Measurements from ENCODE around the gene COPS6.
A peak's percentile ranks its signal among the peaks of the same experiment; 100 is the strongest.

The COPS6 gene

DNA sequence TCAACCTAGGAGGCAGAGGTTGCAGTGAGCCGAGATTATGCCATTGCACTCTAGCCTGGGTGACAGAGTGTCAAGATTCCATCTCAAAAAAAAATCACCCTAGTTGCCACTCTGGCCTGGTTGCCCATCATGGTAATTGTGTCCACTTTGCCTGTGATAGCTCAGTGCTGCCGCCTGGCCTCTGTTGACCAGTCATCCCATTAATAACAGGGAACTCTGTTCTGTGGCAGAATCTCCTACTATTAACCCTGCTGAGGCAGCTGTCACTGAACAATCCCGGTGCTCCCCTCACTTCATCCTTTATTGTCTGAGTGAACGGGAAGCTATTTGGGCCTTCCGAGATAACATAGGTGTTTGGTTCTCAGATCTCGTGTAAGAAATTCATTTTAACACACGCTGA, 21.8 kb upstream of the COPS6 start:
- no peaks in the 10 kb centered on the region for H3K27me3 Mint-ChIP-seq
- H3K27ac Mint-ChIP-seq, result no peak overlapping the region
- no peak for ATAC-seq (replicated peaks)
- peaks cover 9 to 13% of the 10 kb centered on the region in 2 donors for H3K9me3 Mint-ChIP-seq
- no peak for DNase-seq
- no peak overlapping the region for H3K4me3 Mint-ChIP-seq
- H3K4me1 Mint-ChIP-seq, result no peaks in the 10 kb centered on the region
- peaks cover 56 to 62% of the 10 kb centered on the region in 2 donors for H3K36me3 Mint-ChIP-seq

DNA sequence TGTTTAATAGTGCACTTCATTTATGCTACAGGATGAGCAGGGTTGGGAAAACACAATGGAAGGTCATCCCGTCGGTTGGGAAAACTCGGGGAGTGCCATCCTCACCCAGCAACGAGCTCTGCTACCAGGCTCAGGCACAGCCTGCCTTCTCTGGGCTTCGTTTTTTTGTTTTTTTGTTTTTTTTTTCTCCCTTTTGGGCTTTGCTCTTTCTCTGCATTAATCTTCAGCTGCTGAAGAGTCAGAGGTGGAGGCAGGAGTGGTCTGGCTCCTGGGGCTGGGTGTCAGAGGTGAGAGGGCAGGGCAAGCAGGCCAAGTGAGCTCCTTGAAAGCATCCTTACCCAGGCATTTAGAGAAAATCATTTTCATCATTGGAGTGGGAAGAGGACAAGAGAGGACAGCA, 18.8 kb upstream of the COPS6 start:
- Mint-ChIP-seq H3K4me3 (no peak overlapping the region), H3K27ac (peak overlapping the region; percentile 9), H3K9me3 (peaks cover 19% of the 10 kb centered on the region in 2 donors), H3K4me1 (no peaks in the 10 kb centered on the region), H3K27me3 (no peaks in the 10 kb centered on the region), H3K36me3 (peaks cover 66 to 73% of the 10 kb centered on the region in 2 donors)
- DNase-seq (no peak), ATAC-seq (replicated peaks) (no peak)

DNA sequence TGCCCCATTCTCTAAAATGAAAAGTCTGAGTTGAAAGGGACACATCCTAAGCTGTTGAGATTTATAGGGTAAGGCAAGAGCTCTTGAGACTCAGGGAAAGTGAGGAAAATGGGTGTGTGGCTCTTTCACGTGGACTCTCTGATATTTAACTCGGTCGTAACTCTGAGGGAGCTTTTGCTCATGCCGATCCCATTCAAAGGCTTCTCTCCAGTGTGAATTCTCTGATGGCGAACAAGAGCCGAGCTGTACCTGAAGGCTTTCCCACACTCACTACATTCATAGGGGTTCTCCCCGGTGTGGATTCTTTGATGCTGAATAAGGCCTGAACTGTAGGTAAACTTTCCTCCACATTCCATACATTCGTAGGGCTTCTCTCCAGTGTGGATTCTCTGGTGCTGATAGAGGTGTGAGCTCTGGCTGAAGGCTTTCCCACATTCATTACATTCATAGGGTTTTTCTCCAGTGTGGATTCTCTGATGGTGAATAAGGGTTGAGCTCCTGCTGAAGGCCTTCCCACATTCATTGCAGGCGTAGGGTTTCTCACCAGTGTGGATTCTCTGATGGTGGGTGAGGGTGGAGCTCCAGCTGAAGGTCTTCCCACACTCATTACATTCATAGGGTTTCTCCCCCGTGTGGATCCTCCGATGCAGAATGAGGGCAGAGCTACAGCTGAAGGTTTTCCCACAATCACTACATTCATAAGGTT, 17.6 kb upstream of the COPS6 start:
- DNase-seq (no peak), ATAC-seq (replicated peaks) (no peak)
- Mint-ChIP-seq H3K27ac (peak overlapping the region; percentile 9), H3K36me3 (peaks cover 72 to 78% of the 10 kb centered on the region in 2 donors), H3K27me3 (no peaks in the 10 kb centered on the region), H3K9me3 (peaks cover 19% of the 10 kb centered on the region in 2 donors), H3K4me1 (peaks cover 0 to 3% of the 10 kb centered on the region in 2 donors), H3K4me3 (no peak overlapping the region)

DNA sequence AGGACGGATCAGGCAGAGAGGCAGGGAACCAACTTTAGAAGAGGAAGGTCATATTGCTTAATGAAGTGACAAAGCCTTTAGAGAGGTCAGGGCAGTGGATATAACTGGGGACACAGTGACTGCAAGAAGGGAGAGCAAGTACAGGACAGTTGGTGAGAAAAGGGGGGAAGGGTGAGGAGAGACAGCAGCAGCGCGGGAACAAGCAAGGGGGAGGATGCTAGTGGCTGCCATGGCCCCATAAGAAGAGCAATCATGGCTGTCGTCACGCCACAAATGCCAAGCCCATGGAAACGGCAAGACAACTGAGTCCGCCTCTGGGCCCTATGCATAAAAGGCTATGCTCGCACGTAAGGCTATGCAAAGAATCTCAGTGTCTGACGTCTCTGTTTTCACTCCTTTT, 16.3 kb upstream of the COPS6 start:
- DNase-seq (no peak), ATAC-seq (replicated peaks) (no peak)
- H3K27ac Mint-ChIP-seq, result no peak overlapping the region
- H3K27me3 Mint-ChIP-seq, result no peaks in the 10 kb centered on the region
- peaks cover 0 to 4% of the 10 kb centered on the region in 2 donors for H3K4me1 Mint-ChIP-seq
- no peak overlapping the region for H3K4me3 Mint-ChIP-seq
- H3K9me3 Mint-ChIP-seq, result peaks cover 19% of the 10 kb centered on the region in 2 donors
- peaks cover 79% of the 10 kb centered on the region in 2 donors for H3K36me3 Mint-ChIP-seq

DNA sequence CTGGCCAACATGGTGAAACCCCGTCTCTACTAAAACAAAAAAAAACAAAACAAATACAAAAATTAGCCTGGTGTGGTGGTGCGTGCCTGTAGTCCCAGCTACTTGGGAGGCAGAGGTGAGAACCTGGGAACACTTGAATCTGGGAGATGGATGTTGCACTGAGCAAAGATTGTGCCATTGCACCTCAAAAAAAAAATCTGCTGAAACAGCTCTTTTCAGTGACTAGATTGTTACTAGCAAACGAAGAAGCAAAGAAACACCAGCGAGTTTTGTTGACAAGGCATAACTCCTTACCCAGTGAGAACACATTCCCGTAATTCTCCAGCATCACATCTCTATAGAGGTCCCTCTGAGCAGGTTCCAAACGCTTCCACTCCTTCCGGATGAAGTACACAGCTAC, 13.9 kb upstream of the COPS6 start:
- peaks cover 73 to 79% of the 10 kb centered on the region in 2 donors for H3K36me3 Mint-ChIP-seq

DNA sequence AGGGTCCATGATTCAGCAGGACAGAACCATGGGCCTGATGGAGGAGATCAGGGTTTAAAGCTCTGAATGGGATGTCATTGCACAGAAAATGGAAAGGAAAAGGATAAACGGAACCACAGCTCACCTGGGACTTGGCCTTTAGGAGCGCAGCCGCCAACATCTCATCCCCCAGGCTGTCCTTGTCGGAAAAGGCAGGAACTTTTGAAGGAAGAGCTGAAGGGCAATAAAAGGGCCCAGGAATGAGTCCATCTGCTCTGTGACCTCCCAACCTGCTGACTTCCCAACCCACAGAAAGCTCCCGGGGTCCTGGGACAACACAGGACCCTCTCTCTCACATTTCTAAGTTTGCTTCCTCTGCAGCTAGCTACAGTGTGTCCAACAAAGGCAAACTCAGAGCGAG, 13.4 kb upstream of the COPS6 start:
- no peak overlapping the region for H3K4me3 Mint-ChIP-seq
- H3K9me3 Mint-ChIP-seq, result peaks cover 16% of the 10 kb centered on the region in 2 donors
- H3K27ac Mint-ChIP-seq, result no peak overlapping the region
- H3K36me3 Mint-ChIP-seq, result peaks cover 69 to 77% of the 10 kb centered on the region in 2 donors
- DNase-seq (no peak), ATAC-seq (replicated peaks) (no peak)
- H3K27me3 Mint-ChIP-seq, result no peaks in the 10 kb centered on the region
- peaks cover 7 to 14% of the 10 kb centered on the region in 2 donors for H3K4me1 Mint-ChIP-seq

More for the DNA sequence above, 13.9 kb upstream of the COPS6 start:
- DNase-seq (no peak), ATAC-seq (replicated peaks) (no peak)
- Mint-ChIP-seq H3K27me3 (no peaks in the 10 kb centered on the region), H3K4me3 (no peak overlapping the region), H3K9me3 (peaks cover 19% of the 10 kb centered on the region in 2 donors), H3K27ac (no peak overlapping the region), H3K4me1 (peaks cover 2 to 9% of the 10 kb centered on the region in 2 donors)

DNA sequence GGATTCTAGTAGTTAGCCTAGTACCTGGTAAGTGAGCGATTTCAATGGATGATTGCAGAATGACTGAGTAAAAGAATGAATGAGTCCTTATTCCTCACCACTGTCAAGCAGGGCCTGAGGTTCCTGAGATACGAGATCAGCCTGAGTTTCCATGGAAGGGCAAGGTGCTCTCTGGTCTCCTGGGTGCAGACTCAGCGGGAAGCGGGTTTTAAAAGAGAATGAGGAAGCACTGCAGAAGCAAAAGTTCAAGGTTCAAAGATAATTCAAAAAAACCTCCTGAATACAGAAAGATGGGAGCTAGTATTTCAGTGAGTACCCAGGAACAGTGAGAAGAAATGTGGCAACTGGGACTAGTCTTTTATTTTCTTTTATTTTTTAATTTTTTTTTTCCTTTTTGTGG, 11.6 kb upstream of the COPS6 start:
- Mint-ChIP-seq H3K36me3 (peaks cover 51 to 68% of the 10 kb centered on the region in 2 donors), H3K4me1 (peaks cover 14 to 18% of the 10 kb centered on the region in 2 donors), H3K27me3 (no peaks in the 10 kb centered on the region), H3K4me3 (no peak overlapping the region), H3K9me3 (peaks cover 4 to 7% of the 10 kb centered on the region in 2 donors), H3K27ac (peak overlapping the region; percentile 59)
- ATAC-seq (replicated peaks) (no peak), DNase-seq (no peak)

DNA sequence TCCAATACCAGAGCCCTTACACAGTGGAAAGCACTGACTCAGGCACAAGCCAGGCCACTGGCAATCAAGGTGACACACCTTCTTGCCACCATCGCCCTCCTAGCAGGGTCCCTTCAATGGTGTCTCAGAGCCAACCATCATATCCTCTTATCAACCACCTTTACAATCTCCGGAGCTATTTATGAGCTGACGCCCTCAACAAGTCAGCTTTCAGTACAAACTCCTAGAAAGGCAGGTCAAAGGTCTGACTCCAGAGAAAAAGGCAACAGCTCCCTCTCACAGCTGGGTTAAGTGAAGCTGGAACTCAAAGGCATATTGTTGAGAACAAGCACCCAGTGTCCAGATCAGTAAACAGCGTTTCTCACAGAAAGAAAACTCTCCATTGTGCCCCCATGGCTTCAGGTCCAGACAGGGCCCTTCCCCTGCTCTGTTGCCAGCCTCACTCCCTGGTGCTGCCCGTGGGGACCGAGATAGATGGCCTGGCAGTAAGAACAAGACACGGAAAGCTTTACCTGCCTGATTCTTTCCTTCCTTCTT, 9.7 kb upstream of the COPS6 start:
- DNase-seq (no peak), ATAC-seq (replicated peaks) (no peak)
- H3K36me3 Mint-ChIP-seq, result peaks cover 34 to 49% of the 10 kb centered on the region in 2 donors
- no peaks in the 10 kb centered on the region for H3K9me3 Mint-ChIP-seq
- H3K27me3 Mint-ChIP-seq, result no peaks in the 10 kb centered on the region
- H3K4me1 Mint-ChIP-seq, result peaks cover 22 to 24% of the 10 kb centered on the region in 2 donors
- H3K4me3 Mint-ChIP-seq, result no peak overlapping the region
- no peak overlapping the region for H3K27ac Mint-ChIP-seq

DNA sequence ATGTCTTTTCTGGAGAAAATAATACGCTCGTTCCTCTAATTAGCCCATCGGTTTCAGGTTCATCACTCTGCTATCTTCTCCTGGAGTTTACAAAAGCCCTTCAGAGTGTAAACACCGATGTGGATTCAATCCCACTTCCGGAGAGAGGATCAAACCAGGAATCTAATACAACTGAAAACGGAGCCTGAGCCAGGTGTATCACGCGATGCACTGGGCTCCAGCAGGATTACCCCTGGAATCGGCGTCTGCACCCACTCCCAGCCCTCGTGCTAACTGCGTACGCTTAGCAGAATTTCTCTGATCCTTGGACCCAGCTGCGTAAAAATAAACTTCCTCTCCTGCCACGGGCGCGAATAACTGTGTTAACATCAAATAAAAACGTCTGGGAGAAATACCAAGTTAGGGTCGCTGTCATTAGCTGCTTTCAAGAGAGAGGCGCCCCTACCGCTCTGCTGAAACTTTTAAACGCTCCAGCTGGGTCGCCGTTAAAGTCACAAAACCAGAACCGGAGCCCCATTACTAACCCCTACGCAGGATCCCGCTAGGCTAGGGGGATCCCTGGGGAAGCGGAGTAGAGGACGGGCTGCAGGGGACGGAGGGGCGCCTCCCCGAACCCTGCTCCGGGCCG, 7.7 kb upstream of the COPS6 start:
- Mint-ChIP-seq H3K36me3 (peaks cover 18 to 31% of the 10 kb centered on the region in 2 donors), H3K27ac (peak overlapping the region; percentile 98), H3K4me1 (peaks cover 21 to 24% of the 10 kb centered on the region in 2 donors), H3K9me3 (no peaks in the 10 kb centered on the region), H3K4me3 (peak overlapping the region; percentile 83 to 84), H3K27me3 (no peaks in the 10 kb centered on the region)
- ATAC-seq (replicated peaks), result peak in 1 of 2 donors; percentile 23
- no peak for DNase-seq

DNA sequence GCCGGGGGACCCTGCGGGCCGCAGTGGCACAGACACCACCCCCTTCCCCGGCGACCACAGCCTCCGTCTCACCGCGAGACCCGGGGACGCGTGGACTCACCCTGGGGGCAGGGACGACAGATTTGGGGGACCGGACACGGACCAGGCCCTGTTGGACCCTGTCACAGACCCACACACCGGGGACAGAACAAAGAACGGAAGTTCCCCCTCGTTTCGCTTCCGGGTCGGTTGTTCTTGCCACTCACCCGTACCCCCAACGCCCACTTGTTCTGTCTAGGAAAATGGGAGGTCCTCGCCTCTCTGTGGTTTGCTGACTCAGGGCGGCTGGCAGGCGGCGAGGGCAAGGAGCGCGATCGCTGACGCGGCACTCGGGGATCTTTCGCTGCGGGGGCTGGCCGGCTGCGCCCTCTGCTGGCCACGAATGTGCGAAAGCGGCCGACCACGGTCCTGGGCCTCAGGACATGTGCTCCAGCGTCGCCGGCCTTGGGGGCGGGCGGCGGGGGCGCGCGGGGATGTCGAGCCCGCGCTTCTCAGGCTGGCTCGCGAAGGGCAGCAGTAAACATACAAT, 7.2 kb upstream of the COPS6 start, which contains the start of gene ZNF3:
ZNF3 (minus strand) TSS at position 189 of the 568 bp plus-strand sequence. CDS start 4,366 bp downstream, outside the sequence.
- Mint-ChIP-seq H3K27me3 (no peaks in the 10 kb centered on the region), H3K4me3 (peak within 1 kb of the TSS; percentile 83 to 84), H3K27ac (peak within 1 kb of the TSS; percentile 98), H3K36me3 (peaks cover 12 to 26% of the 10 kb centered on the region in 2 donors), H3K9me3 (no peaks in the 10 kb centered on the region), H3K4me1 (peaks cover 21 to 24% of the 10 kb centered on the region in 2 donors)
- peak; percentile 99 for DNase-seq
- peak; percentile 84 to 85 for ATAC-seq (replicated peaks)

DNA sequence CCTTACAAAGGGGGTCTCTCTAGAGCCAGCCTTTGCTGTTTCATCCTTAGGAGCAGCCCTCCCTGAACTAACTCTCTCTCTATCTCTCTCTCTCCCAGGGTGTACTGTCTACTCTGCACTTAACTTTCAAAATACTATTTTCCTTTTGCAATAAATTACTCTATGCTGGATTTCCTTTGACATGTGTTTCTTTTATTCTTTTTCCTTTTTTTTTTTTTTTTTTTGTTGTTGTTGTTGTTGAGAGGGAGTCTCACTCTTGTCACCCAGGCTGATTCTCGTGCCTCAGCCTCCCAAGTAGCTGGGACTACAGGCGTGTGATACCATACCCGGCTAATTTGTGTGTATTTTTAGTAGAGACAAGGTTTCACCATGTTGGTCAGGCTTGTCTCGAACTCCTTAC, 5.8 kb upstream of the COPS6 start:
- Mint-ChIP-seq H3K9me3 (no peaks in the 10 kb centered on the region), H3K4me3 (peak overlapping the region; percentile 83 to 84), H3K36me3 (peaks cover 6 to 21% of the 10 kb centered on the region in 2 donors), H3K4me1 (peaks cover 22 to 25% of the 10 kb centered on the region in 2 donors), H3K27ac (peak overlapping the region; percentile 98), H3K27me3 (no peaks in the 10 kb centered on the region)
- DNase-seq (no peak), ATAC-seq (replicated peaks) (no peak)

DNA sequence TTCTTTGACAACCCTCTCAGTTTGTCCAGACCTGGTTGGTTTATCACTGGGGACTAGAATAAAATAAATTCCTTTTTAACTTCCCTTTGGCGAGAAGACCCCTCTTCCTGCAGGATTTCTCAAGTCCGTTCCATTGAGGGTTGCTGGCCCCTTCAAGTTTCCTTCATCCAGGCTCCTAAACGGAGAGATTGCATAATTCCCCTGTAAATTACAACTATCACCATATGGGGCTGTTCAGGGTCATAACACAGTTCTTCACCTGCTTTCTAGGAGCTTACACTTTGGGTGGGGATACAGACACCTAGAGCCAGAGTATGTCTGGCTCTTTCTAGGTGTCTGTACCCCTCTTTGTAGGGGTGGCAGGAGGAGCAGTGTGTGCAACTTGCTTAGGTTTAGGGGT, 3.3 kb upstream of the COPS6 start:
- peaks cover 24 to 36% of the 10 kb centered on the region in 2 donors for H3K4me1 Mint-ChIP-seq
- H3K9me3 Mint-ChIP-seq, result no peaks in the 10 kb centered on the region
- no peak overlapping the region for H3K4me3 Mint-ChIP-seq
- ATAC-seq (replicated peaks), result no peak
- no peaks in the 10 kb centered on the region for H3K27me3 Mint-ChIP-seq
- H3K36me3 Mint-ChIP-seq, result peaks cover 9 to 17% of the 10 kb centered on the region in 2 donors
- no peak overlapping the region for H3K27ac Mint-ChIP-seq
- no peak for DNase-seq

DNA sequence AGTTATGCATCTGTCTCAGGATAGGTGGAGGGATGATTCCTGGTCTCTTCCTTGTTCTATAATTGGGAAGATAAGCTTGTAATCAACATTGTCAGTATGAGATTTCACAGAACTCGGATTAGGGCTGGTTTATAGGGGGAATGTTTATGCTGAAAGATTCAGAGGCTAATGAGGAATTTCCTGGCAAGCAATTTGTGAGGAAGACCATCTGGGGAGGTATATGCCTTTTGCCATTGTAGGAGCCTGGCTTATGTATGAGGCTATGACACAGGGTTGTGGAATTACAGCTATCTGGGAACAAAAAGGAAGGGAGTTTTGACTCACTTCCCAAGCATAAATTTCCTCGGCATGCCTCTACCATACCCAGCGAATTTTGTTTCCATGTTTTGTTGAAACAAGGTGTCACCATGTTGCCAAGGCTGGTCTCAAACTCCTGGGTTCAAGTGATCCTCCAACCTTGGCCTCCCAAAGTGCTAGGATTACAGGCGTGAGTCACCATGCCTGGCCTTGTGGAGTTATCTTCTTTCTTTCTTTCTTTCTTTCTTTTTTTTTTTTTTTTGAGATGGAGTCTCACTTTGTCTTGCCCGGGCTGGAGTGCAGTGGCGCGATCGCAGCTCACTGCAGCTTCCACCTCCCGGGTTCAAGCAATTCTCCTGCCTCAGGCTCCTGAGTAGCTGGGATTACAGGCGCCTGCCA, 1.6 kb upstream of the COPS6 start:
- no peaks in the 10 kb centered on the region for H3K27me3 Mint-ChIP-seq
- peak overlapping the region in 1 of 2 donors; percentile 37 for H3K4me3 Mint-ChIP-seq
- peaks cover 20 to 26% of the 10 kb centered on the region in 2 donors for H3K36me3 Mint-ChIP-seq
- H3K4me1 Mint-ChIP-seq, result peaks cover 31 to 44% of the 10 kb centered on the region in 2 donors
- H3K9me3 Mint-ChIP-seq, result no peaks in the 10 kb centered on the region
- DNase-seq (no peak), ATAC-seq (replicated peaks) (no peak)
- H3K27ac Mint-ChIP-seq, result peak overlapping the region; percentile 14

DNA sequence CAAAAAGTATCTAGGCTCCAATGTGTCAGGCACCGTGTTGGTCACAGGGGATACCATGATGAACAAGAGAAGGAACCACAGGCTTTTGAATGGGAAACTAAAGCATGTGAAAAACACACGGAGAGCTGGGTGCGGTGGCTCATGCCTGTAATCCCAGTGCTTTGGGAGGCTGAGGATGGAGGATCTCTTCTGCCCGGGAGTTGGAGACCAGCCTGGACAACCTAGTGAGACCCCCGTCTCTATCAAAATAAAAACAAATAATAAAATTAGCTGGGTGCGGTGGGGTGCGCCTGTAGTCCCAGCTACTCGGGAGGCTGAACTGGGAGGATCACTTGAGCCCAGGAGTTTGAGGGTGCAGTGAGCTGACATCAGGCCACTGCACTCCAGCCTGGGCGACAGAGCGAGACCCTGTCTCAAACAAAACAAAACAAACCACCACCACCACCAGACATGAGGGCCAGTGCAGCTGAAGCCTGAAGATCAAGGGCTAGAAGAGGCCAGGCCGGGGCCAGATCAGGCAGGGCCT, 611 bp upstream of the COPS6 start:
- Mint-ChIP-seq H3K27ac (peak overlapping the region; percentile 96), H3K4me1 (peaks cover 30 to 41% of the 10 kb centered on the region in 2 donors), H3K27me3 (no peaks in the 10 kb centered on the region), H3K9me3 (no peaks in the 10 kb centered on the region), H3K4me3 (peak overlapping the region; percentile 93 to 97), H3K36me3 (peaks cover 26 to 33% of the 10 kb centered on the region in 2 donors)
- peak; percentile 28 to 40 for ATAC-seq (replicated peaks)
- no peak for DNase-seq

Measured in stimulated activated naive B cell treated with anti-CD40 and anti-IgM and Interleukin-4, amounts not matched to agents 10 μg/mL and 1 μg/mL and 100 μg/mL, for 72 hours (primary cell).